Anterior cingulate cortex (tissue), 58 donors: ENCODE results near the gene CNGA1.
"Not testable (repeated sequence)": the region's sequence is repeated elsewhere in the genome, so short reads cannot be mapped to it uniquely, and the experiment has no call there.

Experiments used
- DNase-seq, 58 donors: peaks; one replicate each; lab custom pipeline; 2025; lab: John Stamatoyannopoulos, UW

Gene CNGA1

DNA sequence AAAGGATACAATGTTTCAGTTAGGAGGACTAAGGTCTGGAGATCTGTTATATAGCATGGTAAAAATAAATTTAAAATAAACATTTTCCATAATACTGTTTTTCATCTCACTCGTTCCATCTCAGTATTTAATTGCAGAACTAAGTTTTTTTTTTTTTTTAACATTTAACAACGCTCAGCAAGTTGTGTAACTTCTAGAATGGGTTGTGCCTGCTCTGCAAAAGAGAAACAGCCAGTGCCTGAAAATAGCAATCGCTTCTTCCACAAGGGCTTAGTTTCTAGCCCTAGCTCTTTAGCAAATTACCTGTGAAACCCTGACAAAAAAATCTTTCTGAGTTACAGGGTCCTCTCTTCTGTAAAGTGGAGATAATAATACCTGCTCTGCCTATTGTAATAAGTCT, 41.9 kb downstream of the CNGA1 start:
- DNase-seq: peak in 1 of 58 donors; percentile 0

DNA sequence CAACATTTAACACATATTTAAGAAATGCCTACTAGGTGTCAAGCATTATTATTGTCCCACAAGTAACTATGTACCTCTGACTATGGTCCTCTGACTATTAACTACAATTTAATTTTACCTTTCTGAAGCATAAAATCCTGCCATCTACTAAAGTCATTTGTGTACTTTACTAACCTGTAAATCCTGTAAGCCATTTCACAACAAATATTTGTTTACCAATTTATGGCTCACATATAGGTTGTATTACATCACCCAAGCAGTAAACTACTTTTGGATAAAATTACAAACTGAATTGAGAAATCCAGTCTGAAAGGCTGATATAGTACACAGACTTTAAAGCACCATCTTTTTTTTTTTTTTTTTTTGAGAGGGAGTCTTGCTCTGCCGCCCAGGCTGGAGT, 43.8 kb downstream of the CNGA1 start:
- no peak for DNase-seq

DNA sequence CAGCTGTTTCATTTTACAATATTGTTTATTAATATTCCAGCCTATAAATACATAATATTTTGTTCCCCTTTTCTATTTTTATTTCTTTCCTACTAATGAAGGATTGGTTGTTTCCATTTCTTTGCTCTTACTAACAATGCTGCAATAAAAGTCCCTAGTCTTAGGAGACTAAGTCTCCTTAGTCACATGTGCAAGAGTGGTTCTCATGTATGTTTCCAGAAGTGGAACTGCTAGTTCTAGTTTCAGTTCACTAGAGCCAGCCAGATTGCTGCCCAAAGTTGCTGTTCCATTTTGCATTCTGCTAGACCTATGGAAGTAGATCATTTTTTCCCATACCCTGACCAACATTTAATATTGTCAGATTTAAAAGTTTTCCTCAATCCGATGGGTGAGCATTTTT, 44.3 kb downstream of the CNGA1 start:
- peak in 2 of 58 donors; percentile 0 to 23 for DNase-seq

DNA sequence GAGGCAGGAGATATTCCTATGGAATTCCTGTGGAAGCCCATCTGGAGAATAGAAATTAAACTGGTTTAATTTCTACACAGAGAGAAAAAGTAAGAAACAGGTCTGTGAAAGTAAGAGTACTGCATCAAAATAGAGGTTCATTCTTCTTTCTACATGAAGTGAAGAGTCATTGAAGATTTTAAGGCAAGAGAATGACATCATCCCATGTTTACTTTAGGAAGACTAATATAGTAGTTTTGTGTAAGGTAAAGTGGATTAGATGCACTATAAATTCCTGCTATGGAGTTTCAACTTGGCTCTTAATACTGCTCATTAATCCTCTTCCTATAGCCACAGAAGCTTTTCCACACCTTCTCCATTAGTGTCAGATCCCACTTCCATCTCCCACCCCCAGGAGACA, 47.6 kb downstream of the CNGA1 start:
- DNase-seq: no peak

DNA sequence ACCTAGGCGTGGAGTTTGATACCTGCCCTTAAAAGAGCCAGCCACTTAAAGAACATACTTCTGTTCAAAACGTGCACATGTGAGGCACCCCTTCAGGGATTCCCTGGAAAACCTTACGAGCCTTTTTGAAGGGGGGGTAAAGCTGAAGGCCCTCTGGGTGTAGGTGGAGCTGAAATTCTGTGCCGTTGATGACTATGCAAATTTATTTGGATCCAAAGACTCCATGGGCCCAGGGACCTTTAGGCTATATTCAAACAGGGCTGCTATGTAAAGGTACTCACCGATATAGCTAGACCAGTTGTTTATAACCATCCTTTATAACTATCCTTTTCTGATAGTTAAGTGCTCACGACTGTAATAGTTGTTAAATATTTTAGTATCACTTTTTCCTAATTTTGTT, 61.8 kb downstream of the CNGA1 start:
- no peak for DNase-seq

DNA sequence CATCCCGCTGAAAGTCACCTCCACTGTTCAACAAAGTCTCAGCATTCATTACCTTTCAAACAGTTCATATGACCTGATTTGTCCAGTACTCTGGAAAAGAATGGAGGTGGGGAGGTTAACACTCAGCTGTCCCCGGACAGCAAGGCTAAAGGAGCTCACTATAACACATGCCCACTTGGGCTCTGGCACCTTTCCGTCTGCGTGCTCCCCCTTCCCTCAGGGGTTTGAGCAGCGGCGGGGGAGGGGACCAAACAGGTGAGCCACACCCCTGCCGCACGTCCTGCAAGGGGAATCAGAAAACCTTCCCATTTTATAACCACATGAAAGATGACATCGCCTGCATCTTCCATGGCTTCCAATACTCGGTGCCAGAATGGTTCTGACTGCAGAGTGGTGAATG, 62.2 kb downstream of the CNGA1 start:
- DNase-seq: no peak

DNA sequence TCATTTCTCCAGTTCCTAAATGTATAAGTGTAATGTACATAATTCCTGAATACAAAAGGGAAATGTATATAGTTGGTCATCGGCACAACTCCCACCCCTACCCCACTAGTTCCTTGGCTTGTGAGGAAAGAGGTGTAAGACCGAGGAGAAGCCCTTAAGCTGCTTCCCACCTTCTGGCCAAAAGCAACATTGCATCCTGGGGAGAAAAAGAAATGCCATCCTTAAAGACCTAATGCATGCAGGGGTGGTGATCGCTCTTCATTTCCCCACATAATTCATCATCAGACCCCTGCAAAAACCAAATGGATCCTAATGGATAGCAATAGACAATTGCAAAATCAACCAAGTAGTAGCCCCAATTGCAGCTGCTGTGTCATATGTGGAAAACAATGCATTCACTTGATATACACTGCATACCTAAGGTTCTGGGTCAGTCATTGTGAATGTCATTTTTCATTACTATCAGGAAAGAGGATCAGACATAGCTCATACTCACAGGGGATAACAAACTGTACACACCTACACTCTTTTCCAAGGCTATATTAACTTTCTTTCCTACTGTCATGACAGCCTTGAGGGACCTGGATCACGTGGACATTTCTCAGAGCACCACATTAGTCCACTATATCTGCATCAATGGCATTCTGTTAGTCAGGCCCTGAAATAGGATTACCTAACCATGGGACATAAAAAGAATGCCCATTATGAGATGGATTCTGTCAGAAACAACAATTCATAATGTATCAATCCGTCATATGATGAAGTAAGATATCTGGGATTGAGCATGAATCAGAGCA, 70.4 kb downstream of the CNGA1 start:
- DNase-seq: no peak

DNA sequence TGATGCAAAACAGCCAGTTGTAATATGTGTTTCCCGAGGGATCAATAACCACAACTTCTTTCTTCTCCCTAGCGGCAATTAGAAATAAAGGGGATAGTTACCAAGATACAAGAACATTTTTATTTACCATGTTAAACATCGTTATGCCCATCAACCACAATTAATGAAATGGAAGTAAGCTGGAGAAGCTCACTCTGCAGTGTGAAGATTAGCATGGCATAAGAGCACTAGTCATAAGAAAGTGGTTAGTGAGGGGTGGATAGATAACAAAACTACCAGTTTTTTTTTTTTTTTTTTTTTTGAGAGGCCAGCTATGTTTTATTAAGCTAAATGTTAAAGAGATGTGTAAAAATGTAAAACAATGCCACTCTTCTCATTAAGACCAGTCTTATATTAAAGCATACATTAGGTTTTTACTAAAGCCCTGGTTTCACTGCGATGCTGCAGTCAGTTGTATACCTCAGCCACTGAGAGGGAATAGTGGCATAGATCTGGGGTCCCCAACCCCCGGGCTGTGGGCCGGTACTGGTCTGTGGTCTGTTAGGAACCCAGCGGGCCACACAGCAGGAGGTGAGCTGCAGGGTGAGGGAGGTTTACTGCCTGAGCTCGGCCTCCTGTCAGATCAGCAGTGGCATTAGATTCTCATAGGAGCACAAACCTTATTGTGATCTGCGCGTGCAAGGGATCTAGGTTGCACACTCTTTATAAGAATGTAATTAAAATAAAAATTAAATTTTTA, 74.2 kb downstream of the CNGA1 start:
- no peak for DNase-seq

DNA sequence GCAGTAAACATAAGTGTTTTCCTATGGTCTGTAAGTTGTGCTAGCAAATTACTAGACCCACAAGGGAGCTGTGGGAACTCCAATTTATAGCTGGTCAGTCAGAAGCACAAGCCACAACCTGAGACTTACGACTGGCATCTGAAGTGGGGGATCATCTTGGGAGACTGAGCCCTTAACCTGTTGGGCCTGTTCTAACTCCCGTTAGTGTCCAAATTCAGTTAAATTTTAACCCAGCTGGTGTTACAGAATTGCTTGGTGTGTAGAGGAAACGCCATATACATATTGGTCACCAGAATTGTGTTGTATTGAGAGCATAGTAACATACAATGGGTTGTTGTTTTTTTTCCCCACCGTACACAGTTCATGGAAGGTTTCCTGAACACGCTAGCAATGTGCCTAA, 77.0 kb downstream of the CNGA1 start:
- DNase-seq: no peak

DNA sequence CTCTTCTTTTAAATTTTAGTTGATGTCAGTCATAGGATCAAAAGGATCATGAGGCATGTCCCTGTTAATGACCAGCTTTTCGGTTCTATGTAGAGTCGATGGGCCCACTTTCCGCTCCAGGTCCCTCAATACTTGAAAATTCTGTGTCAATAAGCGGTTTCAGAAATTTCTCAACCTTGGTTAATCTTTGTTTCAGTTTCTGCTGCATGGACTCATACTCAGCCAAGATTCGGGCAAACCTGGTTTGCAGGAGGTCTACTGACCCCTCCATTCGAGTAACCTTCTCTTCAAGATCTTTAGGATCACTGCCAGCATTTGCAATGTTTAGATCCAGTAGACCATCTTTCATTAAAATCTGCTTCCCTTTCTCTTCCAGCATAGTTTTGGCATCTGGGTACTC, 80.1 kb downstream of the CNGA1 start:
- no peak for DNase-seq

DNA sequence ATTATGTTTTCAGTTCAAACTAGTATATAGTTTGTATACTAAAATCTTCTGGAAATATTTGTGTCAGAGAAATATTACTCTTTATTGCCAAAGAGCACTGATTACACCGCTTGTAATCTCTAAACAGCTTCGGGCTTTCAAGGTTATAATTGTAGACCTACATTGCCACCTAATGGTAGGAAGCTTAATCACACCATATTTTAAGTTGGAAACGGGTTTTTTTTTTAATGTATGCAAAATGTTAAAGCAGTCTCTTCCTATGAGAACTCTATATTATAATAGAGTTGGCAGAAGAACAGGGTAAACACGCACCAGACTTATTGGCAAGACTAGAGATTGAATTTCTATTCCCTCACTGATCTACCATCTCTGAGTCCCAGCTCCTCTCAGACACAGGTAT, 82.6 kb downstream of the CNGA1 start:
- DNase-seq: peak in 2 of 58 donors; percentile 5 to 15

DNA sequence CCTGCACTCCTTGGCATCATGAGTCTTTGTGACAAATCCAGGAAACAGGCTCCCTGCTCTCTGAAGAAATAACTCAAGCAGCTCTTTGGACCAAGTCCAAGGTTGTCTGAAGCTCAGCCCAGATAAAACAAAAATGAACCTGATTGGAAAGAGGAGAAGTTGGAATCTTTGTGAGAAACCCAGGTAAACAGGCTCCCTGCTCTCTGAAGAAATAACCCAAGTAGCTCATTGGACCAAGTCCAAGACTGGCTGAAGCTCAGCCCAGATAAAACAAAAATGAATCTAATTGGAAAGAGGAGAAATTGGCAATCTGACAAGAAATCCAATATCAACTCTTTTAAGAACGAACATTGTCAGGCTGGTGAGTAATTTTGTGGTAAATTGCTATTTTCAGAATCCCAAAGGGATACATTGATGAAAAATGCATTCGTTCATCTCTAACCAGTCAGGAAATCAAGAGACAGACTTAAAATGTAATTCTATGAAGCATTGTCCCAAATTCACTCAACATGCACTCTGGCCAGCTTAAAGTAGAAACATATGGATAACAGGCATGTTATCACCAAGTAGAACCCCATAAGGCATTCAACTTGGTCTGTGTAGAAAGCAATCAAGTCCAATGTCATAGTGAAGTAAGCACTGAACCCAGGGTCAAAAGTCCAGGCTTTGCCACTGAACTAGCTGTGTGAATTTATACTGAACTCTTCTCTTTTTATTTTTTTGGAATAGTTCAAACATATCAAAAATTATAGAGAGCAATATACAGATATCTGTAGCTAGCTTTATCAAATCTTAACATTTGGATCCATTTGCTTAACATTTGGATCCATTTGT, 85.3 kb downstream of the CNGA1 start:
- no peak for DNase-seq

DNA sequence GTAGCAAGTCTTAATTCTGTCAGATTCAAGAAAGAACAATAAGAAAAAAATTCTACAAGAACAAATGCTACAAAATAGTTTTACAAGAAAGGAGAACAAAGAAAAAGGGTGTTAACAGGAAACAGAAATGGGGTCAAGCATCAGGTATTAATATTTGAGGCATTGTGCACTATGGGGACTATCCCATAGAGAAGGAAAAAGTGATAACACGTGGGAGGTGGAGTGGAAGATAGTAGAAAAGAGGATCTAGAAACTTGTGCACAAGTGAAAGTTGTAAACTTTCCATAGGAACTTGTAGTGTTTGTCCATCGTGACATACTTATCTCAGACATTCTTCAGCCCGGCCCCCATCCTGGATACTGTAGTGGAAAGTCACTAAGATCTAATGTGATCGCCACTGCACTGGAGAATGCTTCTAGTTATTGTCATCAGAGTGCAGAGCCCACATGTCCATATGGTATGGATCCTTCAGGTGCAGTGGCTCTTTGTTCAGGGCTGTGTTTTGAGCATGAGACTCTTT, 86.7 kb downstream of the CNGA1 start:
- no peak for DNase-seq

DNA sequence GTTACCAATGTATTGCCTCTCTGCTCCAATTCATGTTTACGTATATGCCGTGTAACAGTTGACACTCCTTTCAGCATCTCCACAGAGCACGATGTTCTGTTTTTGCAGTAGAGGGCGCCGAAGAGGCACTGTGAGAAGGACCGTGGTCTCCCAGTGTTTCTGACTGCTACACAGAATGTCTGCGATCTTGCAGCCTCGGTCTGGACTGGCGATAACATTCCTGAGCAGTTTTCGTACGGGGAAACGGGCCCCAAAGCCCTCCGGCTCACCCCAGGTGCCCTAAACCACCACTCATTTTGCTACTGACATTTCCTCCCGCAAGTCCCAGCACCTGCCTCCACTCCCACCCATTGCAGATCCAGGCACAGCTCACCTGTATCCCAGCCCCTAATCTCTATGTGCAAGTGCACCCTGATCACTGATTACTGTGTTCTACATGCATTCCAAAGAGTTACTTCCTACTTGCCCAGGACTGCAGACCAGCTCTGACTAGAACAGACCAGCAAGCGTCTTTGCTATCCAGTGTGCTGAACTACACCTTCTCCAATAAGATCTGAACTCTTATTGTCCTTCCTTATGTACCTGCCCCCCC, 89.7 kb downstream of the CNGA1 start:
- peak in 50 of 58 donors; percentile 1 to 67 (median 12) for DNase-seq

DNA sequence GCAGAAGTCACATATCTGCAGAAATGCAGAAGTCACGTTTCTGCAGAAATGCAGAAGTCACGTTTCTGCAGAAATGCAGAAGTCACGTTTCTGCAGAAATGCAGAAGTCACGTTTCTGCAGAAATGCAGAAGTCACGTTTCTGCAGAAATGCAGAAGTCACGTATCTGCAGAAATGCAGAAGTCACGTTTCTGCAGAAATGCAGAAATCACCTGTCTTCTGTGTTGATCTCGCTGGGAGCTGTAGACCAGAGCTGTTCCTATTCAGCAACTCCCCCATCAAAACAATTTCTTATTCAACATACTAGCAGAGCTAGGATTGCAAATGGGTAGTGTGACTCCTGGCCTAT, 93.2 kb downstream of the CNGA1 start:
- not testable (repeated sequence) for DNase-seq

DNA sequence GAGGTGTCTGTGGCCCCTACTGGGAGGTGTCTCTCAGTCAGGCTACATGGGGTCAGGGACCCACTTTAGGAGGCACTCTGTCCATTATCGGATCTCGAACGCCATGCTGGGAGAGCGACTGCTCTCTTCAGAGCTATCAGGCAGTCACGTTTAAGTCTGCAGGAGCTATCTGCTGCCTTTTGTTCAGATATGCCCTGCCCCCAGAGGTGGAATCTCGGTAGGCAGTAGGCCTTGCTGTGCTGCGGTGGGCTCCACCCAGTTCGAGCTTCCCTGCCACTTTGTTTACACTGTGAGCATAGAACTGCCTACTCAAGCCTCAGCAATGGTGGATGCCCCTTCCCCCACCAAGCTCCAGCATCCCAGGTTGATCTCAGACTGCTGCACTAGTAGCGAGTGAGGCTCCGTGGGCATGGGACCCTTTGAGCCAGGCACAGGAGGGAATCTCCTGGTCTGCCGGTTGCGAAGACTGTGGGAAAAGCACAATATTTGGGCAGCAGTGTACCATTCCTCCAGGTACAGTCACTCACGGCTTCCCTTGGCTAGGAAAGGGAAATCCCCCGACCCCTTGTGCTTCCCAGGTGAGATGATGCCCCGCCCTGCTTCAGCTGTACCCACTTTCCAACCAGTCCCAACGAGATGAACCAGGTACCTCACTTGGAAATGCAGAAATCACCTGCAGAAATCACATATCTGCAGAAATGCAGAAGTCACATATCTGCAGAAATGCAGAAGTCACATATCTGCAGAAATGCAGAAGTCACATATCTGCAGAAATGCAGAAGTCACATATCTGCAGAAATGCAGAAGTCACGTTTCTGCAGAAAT, 93.8 kb downstream of the CNGA1 start:
- not testable (repeated sequence) for DNase-seq

DNA sequence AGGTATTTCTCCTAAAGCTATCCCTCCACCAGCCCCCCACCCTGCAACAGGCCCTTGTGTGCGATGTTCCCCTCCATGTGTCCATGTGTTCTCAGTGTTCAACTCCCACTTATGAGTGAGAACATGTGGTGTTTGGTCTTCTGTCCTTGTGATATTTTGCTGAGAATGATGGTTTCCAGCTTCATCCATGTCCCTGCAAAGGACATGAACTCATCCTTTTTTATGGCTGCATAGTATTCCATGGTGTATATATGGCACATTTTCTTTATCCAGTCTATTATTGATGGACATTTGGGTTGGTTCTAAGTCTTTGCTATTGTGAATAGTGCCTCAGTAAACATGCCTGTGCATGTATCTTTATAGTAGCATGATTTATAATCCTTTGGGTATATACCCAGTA, 99.3 kb downstream of the CNGA1 start:
- not testable (repeated sequence) for DNase-seq

DNA sequence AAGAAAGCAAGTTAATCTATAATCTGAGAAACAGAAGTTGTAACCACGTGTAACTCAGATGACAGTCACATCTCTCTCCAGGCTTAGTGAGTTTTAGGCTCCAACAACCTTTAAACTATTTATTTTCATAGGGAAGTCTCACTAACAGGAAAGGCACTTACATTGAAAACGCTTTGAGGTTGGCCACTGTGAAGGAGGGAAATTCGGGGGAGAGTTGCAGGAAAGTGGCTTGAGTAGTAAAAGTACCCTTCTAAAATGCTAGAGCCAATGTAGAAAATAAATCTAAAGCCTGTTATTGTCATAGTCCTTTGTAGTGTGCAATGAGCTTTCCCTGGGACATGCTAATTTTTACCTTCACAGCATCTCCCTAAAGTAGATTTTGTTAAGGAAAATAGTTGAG, 101.1 kb downstream of the CNGA1 start:
- DNase-seq: no peak

DNA sequence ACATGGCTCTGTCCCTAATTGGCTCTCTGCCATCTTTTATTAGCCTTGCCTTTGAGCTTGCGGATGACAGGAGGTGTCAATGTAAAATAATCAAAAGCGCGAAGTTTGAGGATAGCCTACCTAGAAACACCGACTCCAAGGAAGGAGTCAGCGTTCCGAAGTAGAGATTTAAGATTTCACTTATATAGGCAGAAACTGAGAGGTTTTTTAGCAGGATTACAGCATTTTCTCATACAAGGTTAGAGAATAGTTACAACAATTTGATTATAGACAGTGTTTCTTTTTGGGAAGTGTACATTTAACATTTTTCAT, 101.6 kb downstream of the CNGA1 start:
- no peak for DNase-seq
